Epithelial cell of proximal tubule (primary cell): ENCODE data around the gene ASAP2. TPM values are rescaled to one million over a fixed set of nuclear protein-coding genes. Genes with fewer than 3 reads are reported as not detected.

Source experiments
- DNase-seq: peaks from one replicate; pipeline ENCODE4 v3.0.0-alpha.2; 2011; ENCODE audit warnings: low read depth
- H3K4me3 ChIP-seq: 2 replicates; pipeline ENCODE4 v1.5.1; 2011; ENCODE audit warnings: low read depth, mild to moderate bottlenecking, low read length
- CTCF ChIP-seq: conservative IDR thresholded peaks from 2 replicates; pipeline ENCODE4 v1.5.1; 2012; ENCODE audit warnings: low read depth, mild to moderate bottlenecking, low read length
- total RNA-seq: library from RNA; depleted of rRNA; stranded (reverse); fragments of >200 nt; gene quantifications from 2 replicates; pipeline ENCODE4 v1.2.3, GENCODE V29; 2015

The ASAP2 gene
- total RNA-seq, 1 donor from 2014 or later: 33.0 TPM

- no peak overlapping the region for H3K4me3 ChIP-seq
- no peak for DNase-seq
- TF ChIP-seq CTCF: no peak
Measured at GRCh38 chr2:9197916-9198315, 8.7 kb upstream of the ASAP2 start.

GRCh38 chr2:9199716-9200632, 6.6 kb upstream of the ASAP2 start:
- DNase-seq: no peak
- no peak overlapping the region for H3K4me3 ChIP-seq
- no peak for TF ChIP-seq CTCF

GRCh38 chr2:9200633-9201015, 6.0 kb upstream of the ASAP2 start:
- TF ChIP-seq CTCF: no peak
- H3K4me3 ChIP-seq: no peak overlapping the region
- no peak for DNase-seq

- no peak for TF ChIP-seq CTCF
- DNase-seq: no peak
- no peak overlapping the region for H3K4me3 ChIP-seq
Measured at GRCh38 chr2:9201185-9201891, 5.3 kb upstream of the ASAP2 start.

GRCh38 chr2:9203006-9203405, 3.6 kb upstream of the ASAP2 start:
- no peak for TF ChIP-seq CTCF
- no peak overlapping the region for H3K4me3 ChIP-seq
- DNase-seq: no peak

- TF ChIP-seq CTCF: no peak
- DNase-seq: no peak
- H3K4me3 ChIP-seq: no peak overlapping the region
Measured at GRCh38 chr2:9203876-9204275, 2.7 kb upstream of the ASAP2 start.
